Esophagus muscularis mucosa (tissue), 4 donors: Measurements from ENCODE around the gene PAX3.

Source experiments
- CTCF ChIP-seq, 3 experiments: fragments of 200-600 bp in 2 of 3; fragments of 450-650 bp in 1 of 3; sonication (generic) in 2 of 3; IDR thresholded peaks; one replicate each; pipeline ENCODE4 v1.5.1; 2017 to 2019; ENCODE audit warnings: antibody characterized with exemption in 3 of 3, mild to moderate bottlenecking in 2 of 3, moderate library complexity in 1 of 3
- EP300 ChIP-seq: sonication (generic); formaldehyde crosslinking; IDR thresholded peaks from one replicate; pipeline ENCODE4 v1.6.1; 2017; ENCODE audit warnings: antibody characterized with exemption
- POLR2A ChIP-seq: fragments of 450-650 bp; IDR thresholded peaks from one replicate; pipeline ENCODE4 v1.6.1; 2017; ENCODE audit warnings: antibody characterized with exemption, moderate library complexity, mild to moderate bottlenecking, low read depth
- POLR2AphosphoS5 ChIP-seq, 2 donors: sonication (generic); formaldehyde crosslinking; IDR thresholded peaks; one replicate each; pipeline ENCODE4 v1.6.1; 2017; ENCODE audit warnings: antibody characterized with exemption in 2 of 2

- TF ChIP-seq CTCF (IDR thresholded peaks at IDR 0.05) (no peak), POLR2AphosphoS5 (IDR thresholded peaks at IDR 0.05) (no peak), POLR2A (no peak), EP300 (no peak)
Measured at GRCh38 chr2:222180619-222181018, 118.2 kb downstream of the PAX3 start.
